Activated CD8-positive, alpha-beta memory T cell treated with anti-CD3 and anti-CD28 coated beads for 36 hours (primary cell): ENCODE measurements around the gene DYRK3. TPM values are rescaled to one million over a fixed set of nuclear protein-coding genes. Genes with fewer than 3 reads are reported as not detected.

Experiments used
- CTCF ChIA-PET: fragments of 350-600 bp; sonication (Branson Sonifier 250); formaldehyde crosslinking; loops from one replicate; lab custom pipeline; 2021; ENCODE audit warnings: antibody characterized with exemption; lab: Charles Lee
- POLR2A ChIA-PET: fragments of 350-600 bp; sonication (Branson Sonifier 250); formaldehyde crosslinking; loops from one replicate; lab custom pipeline; 2021; ENCODE audit warnings: antibody characterized with exemption; lab: Charles Lee
- total RNA-seq, 2 experiments: library from RNA; stranded (reverse); gene quantifications; one replicate each; pipeline ENCODE4 v1.2.3, GENCODE V29; 2021

Gene DYRK3
- total RNA-seq, 2 experiments from 2014 or later, result 12.7 to 14.4 TPM

- ChIA-PET CTCF (interaction anchor here (0.7 to 3.6 kb wide), 7 partner anchors 32 to 822 kb away, joined by 3 to 13 read pairs (median 4); partner anchors contain the start of gene EIF2D), POLR2A (no interaction called here)
Measured at GRCh38 chr1:206666954-206667665, 31.8 kb downstream of the DYRK3 start.

GRCh38 chr1:206668351-206668750 lies 33.0 kb downstream of the DYRK3 start:
- ChIA-PET POLR2A (no interaction called here), CTCF (interaction anchor here (0.9 to 3.6 kb wide), 7 partner anchors 8 to 189 kb away, joined by 3 to 13 read pairs (median 4); partner anchors contain the start of gene EIF2D)

DNA sequence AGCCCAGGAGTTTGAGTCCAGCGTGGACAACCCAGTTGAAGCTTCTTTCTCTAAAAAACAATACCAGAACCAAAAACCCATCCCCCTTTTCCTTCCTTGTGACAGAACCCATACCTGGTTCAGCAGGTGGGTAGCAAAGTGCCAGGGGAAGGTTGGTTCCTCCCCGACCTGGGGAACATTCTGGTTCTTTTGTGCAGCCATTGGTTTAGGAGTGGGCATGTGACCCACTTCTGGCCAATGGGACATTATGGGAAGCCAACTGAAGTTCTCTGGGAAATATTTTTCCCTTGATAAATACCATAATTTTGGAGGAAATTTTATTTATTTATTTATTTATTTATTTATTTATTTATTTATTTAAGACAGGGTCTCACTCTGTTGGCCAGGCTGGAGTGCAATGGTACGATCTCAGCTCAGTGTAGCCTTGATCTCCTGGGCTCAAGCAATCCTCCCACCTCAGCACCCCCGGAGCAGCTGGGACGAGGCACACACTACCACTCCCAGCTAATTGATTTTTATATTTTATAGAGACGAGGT lies 33.6 kb downstream of the DYRK3 start:
- ChIA-PET CTCF (interaction anchor here (0.9 to 3.6 kb wide), 7 partner anchors 9 to 189 kb away, joined by 3 to 13 read pairs (median 4); partner anchors contain the start of gene EIF2D), POLR2A (no interaction called here)

DNA sequence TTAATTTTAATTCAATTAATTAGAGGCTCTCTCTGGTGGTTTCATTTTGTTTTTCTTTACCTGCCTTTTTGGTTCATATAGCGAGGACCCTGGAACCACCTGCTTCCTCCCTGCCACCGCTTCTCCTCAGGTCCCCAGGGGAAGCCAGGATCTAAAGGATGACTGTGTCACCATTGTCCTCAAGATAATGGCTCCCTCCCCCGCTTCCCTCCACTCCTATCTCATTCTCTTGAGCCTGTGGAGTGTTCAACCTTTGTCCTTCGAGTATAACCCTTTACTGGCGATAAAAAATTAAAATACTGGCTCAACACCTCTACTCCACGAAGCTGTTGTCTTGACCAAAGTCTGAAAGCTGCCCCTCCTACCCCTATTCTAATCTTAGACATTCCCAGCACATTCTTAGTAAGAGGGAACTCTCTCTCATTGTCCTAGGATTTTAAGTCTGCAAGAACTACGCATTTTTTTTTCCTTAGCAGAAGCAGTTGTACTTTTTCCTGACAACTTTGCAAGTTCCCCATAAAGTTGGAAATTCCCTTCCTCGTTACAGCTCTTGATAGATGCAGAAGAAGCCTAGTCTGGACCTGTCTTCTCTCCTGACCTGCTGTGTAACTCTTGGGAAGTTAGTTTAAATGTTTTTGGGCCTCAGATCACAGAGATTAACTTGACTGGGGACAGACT lies 36.8 kb downstream of the DYRK3 start:
- ChIA-PET CTCF (interaction anchor here (7.1 kb wide), 1 partner anchor 9 kb away, joined by 39 read pairs; no protein-coding TSS in a partner anchor), POLR2A (no interaction called here)

DNA sequence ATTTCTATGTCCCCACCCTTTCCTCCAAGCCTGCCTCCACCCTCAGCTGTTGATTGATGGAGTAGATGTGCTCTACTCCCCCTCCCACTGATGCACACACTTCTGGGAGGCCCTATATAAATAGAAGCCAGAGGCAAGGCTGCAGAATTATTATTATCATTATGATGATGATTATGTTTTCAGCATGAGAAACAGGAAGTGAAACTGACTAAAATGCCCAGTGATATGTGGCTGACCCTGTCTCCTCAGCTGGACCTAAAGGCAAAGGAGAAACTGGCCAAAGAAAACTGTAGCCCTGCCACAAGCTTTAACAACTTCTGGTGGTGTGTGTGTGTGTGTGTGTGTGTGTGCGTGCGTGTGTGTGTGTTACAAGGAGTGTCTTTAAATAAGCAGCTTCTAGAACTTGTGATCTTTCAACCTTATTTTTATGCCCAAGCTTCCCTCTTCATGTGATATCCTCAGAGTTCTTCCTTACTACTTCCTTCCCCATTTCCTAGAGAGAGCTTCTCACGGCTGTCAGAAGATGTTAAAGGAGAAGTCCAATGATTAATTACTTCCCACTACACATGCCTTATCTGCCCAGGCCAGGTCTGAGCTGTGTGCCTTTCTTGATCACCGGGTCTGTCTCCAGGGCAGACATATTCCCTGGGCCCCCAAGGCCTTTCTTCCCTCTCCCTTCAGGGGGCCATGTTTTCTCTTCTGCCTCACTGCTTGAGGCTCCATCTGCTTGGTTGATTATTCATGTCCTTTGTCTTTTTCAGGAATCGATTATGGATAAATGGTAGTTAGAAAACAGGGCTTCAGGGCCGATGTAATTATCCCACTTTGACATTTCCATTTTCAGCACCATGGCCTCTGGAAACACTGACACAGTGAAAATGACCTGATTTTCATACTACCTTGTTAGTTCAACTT lies 37.8 kb downstream of the DYRK3 start:
- POLR2A ChIA-PET, result no interaction called here

DNA sequence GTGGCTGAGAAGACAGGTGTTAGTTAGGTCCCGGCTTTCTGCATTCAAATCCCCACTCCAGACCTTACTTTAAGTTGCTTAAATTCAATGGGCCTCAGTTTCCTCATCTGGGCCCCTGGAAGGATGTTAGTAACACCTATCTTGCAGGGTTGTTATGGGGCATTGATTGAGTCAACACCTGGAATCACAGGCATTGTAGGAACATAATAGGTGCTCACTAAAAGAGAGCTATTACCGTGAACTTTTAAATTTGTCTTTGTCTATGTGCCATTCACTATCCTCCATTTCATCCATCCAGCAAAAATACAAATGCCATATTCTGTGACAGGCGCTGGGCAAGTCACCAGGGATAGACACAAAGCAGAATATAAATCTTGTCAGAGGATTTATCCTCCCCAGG lies 38.9 kb downstream of the DYRK3 start:
- POLR2A ChIA-PET, result no interaction called here
- CTCF ChIA-PET, result interaction anchor here (0.8 to 7.1 kb wide), 4 partner anchors 11 to 308 kb away, joined by 3 to 39 read pairs (median 4); partner anchors contain the start of gene IKBKE

More for the DNA sequence above, 37.8 kb downstream of the DYRK3 start:
- CTCF ChIA-PET, result interaction anchor here (1.0 to 7.1 kb wide), 3 partner anchors 10 to 309 kb away, joined by 3 to 39 read pairs (median 4); partner anchors contain the start of gene IKBKE

DNA sequence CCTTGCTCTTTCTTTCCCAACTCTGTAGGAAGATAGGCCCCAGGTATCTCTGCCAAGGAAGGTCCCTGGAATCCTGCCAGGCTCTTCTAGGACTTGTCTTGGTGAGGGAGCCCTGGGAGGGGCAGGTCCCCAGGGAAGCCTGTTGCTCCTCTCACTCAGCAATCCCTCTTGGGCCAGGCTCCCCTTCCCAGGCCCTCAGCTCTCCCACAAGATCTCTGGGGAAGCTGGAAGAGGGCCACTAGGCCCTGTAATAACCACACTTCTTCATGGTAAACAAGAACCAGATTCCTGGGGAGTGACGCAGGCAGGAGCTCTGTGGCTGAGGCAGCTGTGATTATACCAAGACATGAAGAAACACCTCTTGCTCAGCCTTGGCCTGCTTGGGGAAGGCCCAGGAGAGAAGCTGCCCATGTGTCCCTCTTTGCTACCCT lies 39.4 kb downstream of the DYRK3 start:
- CTCF ChIA-PET, result interaction anchor here (0.8 to 7.1 kb wide), 3 partner anchors 12 to 307 kb away, joined by 3 to 39 read pairs (median 4); no protein-coding TSS in a partner anchor
- POLR2A ChIA-PET, result no interaction called here

GRCh38 chr1:206676499-206676898 lies 41.2 kb downstream of the DYRK3 start:
- POLR2A ChIA-PET, result no interaction called here
- CTCF ChIA-PET, result interaction anchor here (1.0 to 7.1 kb wide), 2 partner anchors 10 to 13 kb away, joined by 3 to 39 read pairs; no protein-coding TSS in a partner anchor

GRCh38 chr1:206678490-206678889 lies 43.2 kb downstream of the DYRK3 start:
- ChIA-PET CTCF (interaction anchor here (1.2 to 1.5 kb wide), 2 partner anchors 14 to 15 kb away, joined by 4 to 7 read pairs; no protein-coding TSS in a partner anchor), POLR2A (no interaction called here)

DNA sequence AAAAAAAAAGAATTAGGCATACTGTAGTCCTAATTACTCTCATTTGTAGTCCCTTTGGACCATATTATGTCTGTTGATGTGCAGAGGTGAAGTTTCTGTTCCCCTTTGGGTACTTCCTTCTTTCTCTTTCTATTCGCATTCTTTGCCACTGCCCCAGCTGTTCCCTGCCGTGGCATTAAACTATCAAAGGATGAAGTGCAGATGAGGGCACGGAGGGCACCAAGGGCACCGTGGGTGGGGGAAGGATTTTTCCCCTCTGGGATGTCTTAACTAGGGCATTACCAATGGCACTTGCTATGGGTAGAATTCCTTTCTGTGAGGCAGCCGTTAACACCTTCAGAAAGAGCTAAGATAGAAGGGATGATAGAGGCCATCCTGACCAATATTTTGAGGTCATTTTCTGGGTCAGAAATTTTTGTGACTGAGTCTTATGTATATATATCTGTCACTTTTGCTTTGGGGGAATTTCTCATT lies 44.4 kb downstream of the DYRK3 start:
- CTCF ChIA-PET, result interaction anchor here (0.6 to 1.5 kb wide), 4 partner anchors 13 to 71 kb away, joined by 3 to 7 read pairs (median 4); no protein-coding TSS in a partner anchor
- POLR2A ChIA-PET, result interaction anchor here (0.6 kb wide), 1 partner anchor 239 kb away, joined by 3 read pairs; no protein-coding TSS in a partner anchor

GRCh38 chr1:206680279-206680678 lies 44.9 kb downstream of the DYRK3 start:
- CTCF ChIA-PET, result interaction anchor here (1.3 to 1.5 kb wide), 2 partner anchors 16 to 71 kb away, joined by 4 to 7 read pairs; no protein-coding TSS in a partner anchor
- POLR2A ChIA-PET, result interaction anchor here (0.6 kb wide), 1 partner anchor 239 kb away, joined by 3 read pairs; no protein-coding TSS in a partner anchor

- ChIA-PET POLR2A (no interaction called here), CTCF (no interaction called here)
Measured at GRCh38 chr1:206681359-206681758, 46.0 kb downstream of the DYRK3 start.

DNA sequence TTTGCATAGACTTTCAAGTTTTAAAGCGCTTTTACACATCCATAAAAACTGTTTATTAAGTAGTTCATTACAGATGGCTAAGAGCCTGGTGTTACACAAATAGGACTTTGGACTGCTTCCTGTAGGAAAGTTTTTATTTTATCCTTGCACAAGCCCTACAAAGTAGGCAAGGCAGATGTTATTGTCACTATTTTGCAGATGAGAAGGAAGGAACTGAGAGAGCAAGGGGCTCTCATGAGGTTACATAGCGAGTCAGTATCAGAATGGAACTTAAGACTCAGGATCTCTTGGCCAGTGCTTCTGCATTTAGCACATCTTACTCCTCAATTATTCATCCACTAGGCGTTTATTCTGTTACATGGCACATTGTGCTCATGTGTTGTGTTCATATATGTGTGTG lies 46.8 kb downstream of the DYRK3 start:
- ChIA-PET CTCF (interaction anchor here (1.6 to 1.8 kb wide), 2 partner anchors 9 to 17 kb away, joined by 3 to 8 read pairs; no protein-coding TSS in a partner anchor), POLR2A (no interaction called here)

GRCh38 chr1:206683313-206683712 lies 48.0 kb downstream of the DYRK3 start:
- POLR2A ChIA-PET, result no interaction called here

GRCh38 chr1:206684003-206684402 lies 48.7 kb downstream of the DYRK3 start:
- POLR2A ChIA-PET, result interaction anchor here (0.5 to 0.6 kb wide), 2 partner anchors 29 to 213 kb away, joined by 4 to 6 read pairs; no protein-coding TSS in a partner anchor
- CTCF ChIA-PET, result interaction anchor here (1.1 to 2.3 kb wide), 4 partner anchors 19 to 82 kb away, joined by 3 to 8 read pairs (median 6); partner anchors contain the start of gene EIF2D

More at GRCh38 chr1:206683313-206683712, 48.0 kb downstream of the DYRK3 start:
- CTCF ChIA-PET, result interaction anchor here (1.6 to 2.3 kb wide), 3 partner anchors 8 to 71 kb away, joined by 3 to 8 read pairs (median 8); partner anchors contain the start of gene EIF2D

GRCh38 chr1:206684478-206685333 lies 49.4 kb downstream of the DYRK3 start, which contains the start of gene MAPKAPK2:
MAPKAPK2 (plus strand) TSS chr1:206684905; CDS start chr1:206685230, 325 bp downstream.
- ChIA-PET POLR2A (interaction anchor here (0.5 to 1.0 kb wide), 3 partner anchors 28 to 215 kb away, joined by 3 to 6 read pairs (median 4); no protein-coding TSS in a partner anchor), CTCF (interaction anchor here (1.1 to 2.3 kb wide), 3 partner anchors 30 to 83 kb away, joined by 3 to 8 read pairs (median 3); partner anchors contain the start of gene EIF2D)
